Measurements from ENCODE around the gene CRY1.
A peak's percentile ranks its signal among the peaks of the same experiment; 100 is the strongest.
"Not testable (repeated sequence)": the region's sequence is repeated elsewhere in the genome, so short reads cannot be mapped to it uniquely, and the experiment has no call there.

The CRY1 gene

DNA sequence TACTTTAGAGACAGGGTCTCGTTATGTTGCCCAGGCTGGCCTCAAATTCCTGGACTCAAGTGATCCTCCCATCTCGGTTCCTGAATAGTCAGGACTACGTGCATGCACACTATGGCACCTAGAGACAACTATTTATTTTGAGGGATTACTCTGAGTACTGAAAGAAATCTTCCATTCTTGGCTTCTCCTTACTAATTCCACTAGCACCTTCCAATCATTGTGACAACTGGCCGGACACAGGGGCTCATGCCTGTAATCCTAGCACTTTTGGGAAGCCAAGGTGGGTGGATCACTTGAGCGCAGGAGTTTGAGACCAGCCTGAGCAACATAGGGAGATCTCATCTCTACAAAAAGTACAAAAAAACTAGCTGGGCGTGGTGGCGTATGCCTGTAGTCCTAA, 64.3 kb downstream of the CRY1 start:
- no peaks in the 10 kb centered on the region for H3K9me3 ChIP-seq (ENCODE audit: control insufficient read depth, low read length)
- H2BK15ac ChIP-seq (ENCODE audit: low read depth, poor library complexity, severe bottlenecking), result no peak overlapping the region
- H3K4me3 ChIP-seq (ENCODE audit: insufficient read depth in 1 of 2, low read depth in 1 of 2, low read length in 2 of 2), result no peak overlapping the region
- no peak overlapping the region for H3K18ac ChIP-seq (ENCODE audit: low read depth in 1 of 2, low read length in 2 of 2)
- peaks cover 13% of the 10 kb centered on the region for H3K79me1 ChIP-seq (replicated peaks; ENCODE audit: low read length, poor library complexity, severe bottlenecking)
- no peak overlapping the region for H3K4me2 ChIP-seq (ENCODE audit: low read length, poor library complexity, severe bottlenecking)
- H3K4ac ChIP-seq (ENCODE audit: low read depth in 1 of 2, low read length in 2 of 2), result no peak overlapping the region
- DNase-seq, result no peak
- no peak overlapping the region for H2BK5ac ChIP-seq (ENCODE audit: low read depth, low read length, poor library complexity, severe bottlenecking)
- no peaks in the 10 kb centered on the region for H3K36me3 ChIP-seq (ENCODE audit: control insufficient read depth in 1 of 2, insufficient read depth in 2 of 2, low read depth in 1 of 2, low read length in 2 of 2)
- H2BK12ac ChIP-seq (ENCODE audit: low read length in 2 of 2), result no peak overlapping the region
- H3K4me1 ChIP-seq (ENCODE audit: control insufficient read depth, insufficient read depth, low read depth, low read length), result peaks cover 1% of the 10 kb centered on the region
- peak overlapping the region; percentile 61 for H4K8ac ChIP-seq (ENCODE audit: low read length)
- H3K9ac ChIP-seq (ENCODE audit: low read length), result no peak overlapping the region
- no peaks in the 10 kb centered on the region for H3K27me3 ChIP-seq (ENCODE audit: control insufficient read depth in 1 of 2, insufficient read depth in 1 of 2, low read length in 2 of 2)
- H3K23ac ChIP-seq (ENCODE audit: low read length in 2 of 2), result no peak overlapping the region
- H2AFZ ChIP-seq (ENCODE audit: low read depth, low read length), result no peak overlapping the region
- H3K27ac ChIP-seq (ENCODE audit: low read length, poor library complexity, severe bottlenecking), result no peak overlapping the region
- peak overlapping the region; percentile 62 for H2AK5ac ChIP-seq (ENCODE audit: low read length, severe bottlenecking)
- no peak overlapping the region for H2BK120ac ChIP-seq (ENCODE audit: low read depth, low read length)
- no peak overlapping the region for H3K14ac ChIP-seq (ENCODE audit: low read length in 2 of 2)
- no peak overlapping the region for H4K91ac ChIP-seq (ENCODE audit: low read length)
- WGBS, result 92% methylated on average over 7 of the region's 7 CpGs

DNA sequence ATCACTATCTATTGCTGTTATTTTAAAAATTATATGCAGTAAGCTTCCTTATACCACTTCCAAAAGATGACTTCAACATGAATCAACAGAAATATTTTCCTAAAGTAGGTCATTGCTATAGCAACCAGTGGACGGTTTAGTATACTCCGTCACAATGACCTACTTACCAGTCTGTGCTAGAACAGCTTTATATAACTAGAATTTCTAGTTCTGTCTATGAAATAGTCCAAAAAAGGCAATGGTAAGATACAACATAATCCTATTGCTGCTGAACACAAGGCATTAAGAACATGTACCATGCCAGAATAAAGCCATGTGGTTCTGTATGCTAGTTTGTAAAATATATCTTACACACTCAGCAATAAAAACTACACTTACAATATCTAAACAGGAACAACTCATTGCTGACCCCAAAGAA, 65.7 kb downstream of the CRY1 start:
- no peak overlapping the region for H3K4me2 ChIP-seq (ENCODE audit: low read length, poor library complexity, severe bottlenecking)
- H4K8ac ChIP-seq (ENCODE audit: low read length), result no peak overlapping the region
- no peak overlapping the region for H2AK5ac ChIP-seq (ENCODE audit: low read length, severe bottlenecking)
- 0% methylated on average over 2 of the region's 2 CpGs for WGBS
- no peak overlapping the region for H2BK120ac ChIP-seq (ENCODE audit: low read depth, low read length)
- peaks cover 15% of the 10 kb centered on the region for H3K79me1 ChIP-seq (replicated peaks; ENCODE audit: low read length, poor library complexity, severe bottlenecking)
- no peak overlapping the region for H3K4ac ChIP-seq (ENCODE audit: low read depth in 1 of 2, low read length in 2 of 2)
- no peaks in the 10 kb centered on the region for H3K36me3 ChIP-seq (ENCODE audit: control insufficient read depth in 1 of 2, insufficient read depth in 2 of 2, low read depth in 1 of 2, low read length in 2 of 2)
- no peak overlapping the region for H2BK5ac ChIP-seq (ENCODE audit: low read depth, low read length, poor library complexity, severe bottlenecking)
- peak overlapping the region in 1 of 2 experiments; percentile 41 for H3K4me3 ChIP-seq (ENCODE audit: insufficient read depth in 1 of 2, low read depth in 1 of 2, low read length in 2 of 2)
- no peak overlapping the region for H3K18ac ChIP-seq (ENCODE audit: low read depth in 1 of 2, low read length in 2 of 2)
- H2BK15ac ChIP-seq (ENCODE audit: low read depth, poor library complexity, severe bottlenecking), result no peak overlapping the region
- no peak overlapping the region for H2AFZ ChIP-seq (ENCODE audit: low read depth, low read length)
- no peak overlapping the region for H4K91ac ChIP-seq (ENCODE audit: low read length)
- no peak overlapping the region for H3K27ac ChIP-seq (ENCODE audit: low read length, poor library complexity, severe bottlenecking)
- no peaks in the 10 kb centered on the region for H3K9me3 ChIP-seq (ENCODE audit: control insufficient read depth, low read length)
- DNase-seq, result peak; percentile 98
- no peak overlapping the region for H2BK12ac ChIP-seq (ENCODE audit: low read length in 2 of 2)
- H3K14ac ChIP-seq (ENCODE audit: low read length in 2 of 2), result no peak overlapping the region
- no peak overlapping the region for H3K23ac ChIP-seq (ENCODE audit: low read length in 2 of 2)
- no peaks in the 10 kb centered on the region for H3K27me3 ChIP-seq (ENCODE audit: control insufficient read depth in 1 of 2, insufficient read depth in 1 of 2, low read length in 2 of 2)
- H3K9ac ChIP-seq (ENCODE audit: low read length), result peak overlapping the region; percentile 85
- peaks cover 1% of the 10 kb centered on the region for H3K4me1 ChIP-seq (ENCODE audit: control insufficient read depth, insufficient read depth, low read depth, low read length)

DNA sequence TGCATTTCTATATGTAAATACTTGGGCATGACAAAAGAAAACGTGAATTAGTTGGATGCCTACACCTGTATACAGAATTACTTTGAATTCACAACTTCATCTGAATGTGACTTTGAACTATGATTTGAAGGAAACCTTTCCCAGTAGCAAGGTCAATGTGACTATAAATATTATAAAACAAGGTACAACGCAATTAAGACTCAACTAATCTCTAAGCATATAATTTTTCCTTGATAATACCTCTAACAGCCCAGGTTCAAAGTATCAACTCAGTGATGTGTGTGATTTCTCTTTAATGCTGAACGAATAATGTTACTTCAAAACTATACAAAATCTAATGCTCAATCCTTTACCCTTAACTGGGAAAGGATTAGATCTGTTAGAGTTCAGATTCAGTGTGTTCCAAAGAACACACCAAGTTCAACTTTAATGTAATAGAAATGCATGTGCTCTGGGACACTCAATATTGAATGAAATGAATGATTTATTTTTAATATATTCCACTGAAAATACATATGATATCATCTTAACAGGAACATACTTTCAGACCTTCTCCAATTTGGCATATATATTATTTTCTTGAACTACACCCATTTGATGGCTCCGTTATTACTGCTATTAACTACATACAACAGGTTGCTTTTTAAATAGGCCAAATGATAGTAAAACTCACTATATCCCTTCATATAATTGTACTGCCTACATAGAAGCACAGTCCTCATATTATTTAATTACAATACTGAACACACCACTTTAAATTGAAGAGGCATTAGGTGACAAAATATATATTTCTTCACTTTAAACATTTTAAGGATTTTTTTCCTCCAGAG, 66.3 kb downstream of the CRY1 start:
- Histone ChIP-seq H3K14ac (ENCODE audit: low read length in 2 of 2) (no peak overlapping the region), H3K9me3 (ENCODE audit: control insufficient read depth, low read length) (no peaks in the 10 kb centered on the region), H3K27me3 (ENCODE audit: control insufficient read depth in 1 of 2, insufficient read depth in 1 of 2, low read length in 2 of 2) (no peaks in the 10 kb centered on the region), H3K36me3 (ENCODE audit: control insufficient read depth in 1 of 2, insufficient read depth in 2 of 2, low read depth in 1 of 2, low read length in 2 of 2) (no peaks in the 10 kb centered on the region), H4K91ac (ENCODE audit: low read length) (no peak overlapping the region), H3K4me1 (ENCODE audit: control insufficient read depth, insufficient read depth, low read depth, low read length) (peaks cover 1% of the 10 kb centered on the region), H3K27ac (ENCODE audit: low read length, poor library complexity, severe bottlenecking) (no peak overlapping the region), H2BK120ac (ENCODE audit: low read depth, low read length) (no peak overlapping the region), H3K23ac (ENCODE audit: low read length in 2 of 2) (no peak overlapping the region), H3K4me2 (ENCODE audit: low read length, poor library complexity, severe bottlenecking) (no peak overlapping the region), H2AFZ (ENCODE audit: low read depth, low read length) (no peak overlapping the region), H3K9ac (ENCODE audit: low read length) (peak overlapping the region; percentile 85), H2BK15ac (ENCODE audit: low read depth, poor library complexity, severe bottlenecking) (no peak overlapping the region), H3K18ac (ENCODE audit: low read depth in 1 of 2, low read length in 2 of 2) (no peak overlapping the region), H3K4ac (ENCODE audit: low read depth in 1 of 2, low read length in 2 of 2) (no peak overlapping the region), H4K8ac (ENCODE audit: low read length) (no peak overlapping the region), H2BK5ac (ENCODE audit: low read depth, low read length, poor library complexity, severe bottlenecking) (no peak overlapping the region), H2AK5ac (ENCODE audit: low read length, severe bottlenecking) (no peak overlapping the region), H3K79me1 (replicated peaks; ENCODE audit: low read length, poor library complexity, severe bottlenecking) (peaks cover 13% of the 10 kb centered on the region), H2BK12ac (ENCODE audit: low read length in 2 of 2) (no peak overlapping the region), H3K4me3 (ENCODE audit: insufficient read depth in 1 of 2, low read depth in 1 of 2, low read length in 2 of 2) (no peak overlapping the region)
- no peak for DNase-seq
- 98% methylated on average over 2 of the region's 4 CpGs for WGBS

DNA sequence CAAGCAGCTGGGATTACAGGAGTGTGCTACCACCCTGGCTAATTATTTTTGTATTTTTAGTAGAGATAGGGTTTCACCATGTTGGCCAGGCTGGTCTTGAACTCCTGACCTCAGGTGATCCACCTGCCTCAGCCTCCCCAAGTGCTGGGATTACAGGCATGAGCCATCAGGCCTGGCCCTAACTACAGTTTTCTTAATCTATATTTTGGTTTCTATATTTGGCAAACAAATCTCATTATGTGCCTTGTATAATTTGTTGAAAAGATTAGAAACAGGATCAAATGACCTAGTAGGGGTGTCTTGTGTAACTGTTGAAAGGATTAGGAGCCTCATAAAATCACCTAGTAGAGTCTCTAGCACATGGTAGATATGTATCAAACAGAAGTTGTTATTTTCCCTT, 67.0 kb downstream of the CRY1 start:
- not testable (repeated sequence) for H3K9ac ChIP-seq (ENCODE audit: low read length); H4K8ac ChIP-seq (ENCODE audit: low read length); H2BK12ac ChIP-seq (ENCODE audit: low read length in 2 of 2); H3K36me3 ChIP-seq (ENCODE audit: control insufficient read depth in 1 of 2, insufficient read depth in 2 of 2, low read depth in 1 of 2, low read length in 2 of 2); H2BK15ac ChIP-seq (ENCODE audit: low read depth, poor library complexity, severe bottlenecking); H3K4ac ChIP-seq (ENCODE audit: low read depth in 1 of 2, low read length in 2 of 2); H2AK5ac ChIP-seq (ENCODE audit: low read length, severe bottlenecking); DNase-seq; H3K4me3 ChIP-seq (ENCODE audit: insufficient read depth in 1 of 2, low read depth in 1 of 2, low read length in 2 of 2); H3K4me1 ChIP-seq (ENCODE audit: control insufficient read depth, insufficient read depth, low read depth, low read length); H3K18ac ChIP-seq (ENCODE audit: low read depth in 1 of 2, low read length in 2 of 2); H3K9me3 ChIP-seq (ENCODE audit: control insufficient read depth, low read length); H3K4me2 ChIP-seq (ENCODE audit: low read length, poor library complexity, severe bottlenecking); H3K14ac ChIP-seq (ENCODE audit: low read length in 2 of 2); H4K91ac ChIP-seq (ENCODE audit: low read length); H3K27ac ChIP-seq (ENCODE audit: low read length, poor library complexity, severe bottlenecking); H2AFZ ChIP-seq (ENCODE audit: low read depth, low read length); H2BK5ac ChIP-seq (ENCODE audit: low read depth, low read length, poor library complexity, severe bottlenecking); H2BK120ac ChIP-seq (ENCODE audit: low read depth, low read length); H3K23ac ChIP-seq (ENCODE audit: low read length in 2 of 2); H3K27me3 ChIP-seq (ENCODE audit: control insufficient read depth in 1 of 2, insufficient read depth in 1 of 2, low read length in 2 of 2)
- H3K79me1 ChIP-seq (replicated peaks; ENCODE audit: low read length, poor library complexity, severe bottlenecking), result peaks cover 11% of the 10 kb centered on the region
